Hepatocyte (in vitro differentiated cells): ENCODE data around the gene SYNDIG1. TPM values are rescaled to one million over a fixed set of nuclear protein-coding genes. Genes with fewer than 3 reads are reported as not detected.
A peak's percentile ranks its signal among the peaks of the same experiment; 100 is the strongest.

Experiments used
- DNase-seq: peaks from one replicate; pipeline ENCODE4 v3.0.0-alpha.2; 2016; ENCODE audit warnings: low spot score
- H2AFZ ChIP-seq: fragments of 200-600 bp; sonication (generic); 2 replicates; pipeline ENCODE4 v1.6.0; 2016; ENCODE audit warnings: antibody characterized with exemption, mild to moderate bottlenecking
- H3K27ac ChIP-seq: fragments of 200-600 bp; sonication (generic); 2 replicates; pipeline ENCODE4 v1.5.1; 2016; ENCODE audit warnings: mild to moderate bottlenecking
- H3K27me3 ChIP-seq: fragments of 200-600 bp; sonication (generic); 2 replicates; pipeline ENCODE4 v1.6.1; 2016
- H3K36me3 ChIP-seq: fragments of 200-600 bp; sonication (generic); replicated peaks from 2 replicates; pipeline ENCODE4 v1.5.1; 2016; ENCODE audit warnings: low read depth; ENCODE audit not compliant: insufficient read depth
- H3K4me1 ChIP-seq: fragments of 200-600 bp; sonication (generic); 2 replicates; pipeline ENCODE4 v1.5.1; 2016; ENCODE audit warnings: mild to moderate bottlenecking, moderate library complexity; ENCODE audit not compliant: insufficient read depth
- H3K4me2 ChIP-seq: fragments of 200-600 bp; sonication (generic); 2 replicates; pipeline ENCODE4 v1.6.0; 2016
- H3K4me3 ChIP-seq: fragments of 200-600 bp; sonication (generic); 2 replicates; pipeline ENCODE4 v1.5.1; 2016; ENCODE audit warnings: mild to moderate bottlenecking
- H3K79me2 ChIP-seq: fragments of 200-600 bp; sonication (generic); 2 replicates; pipeline ENCODE4 v1.6.0; 2017; ENCODE audit warnings: mild to moderate bottlenecking
- H3K9me2 ChIP-seq: fragments of 200-600 bp; sonication (generic); replicated peaks from 2 replicates; pipeline ENCODE4 v1.6.0; 2017; ENCODE audit warnings: mild to moderate bottlenecking; ENCODE audit not compliant: insufficient read depth
- H3K9me3 ChIP-seq: fragments of 200-600 bp; sonication (generic); 2 replicates; pipeline ENCODE4 v1.5.1; 2016; ENCODE audit warnings: low read depth, mild to moderate bottlenecking
- H4K20me1 ChIP-seq: fragments of 200-600 bp; sonication (generic); 2 replicates; pipeline ENCODE4 v1.6.0; 2016; ENCODE audit warnings: mild to moderate bottlenecking; ENCODE audit not compliant: insufficient read depth, poor library complexity, severe bottlenecking
- EZH2 ChIP-seq: fragments of 200-600 bp; sonication (generic); IDR thresholded peaks from 2 replicates; pipeline ENCODE4 v1.6.1; 2016; ENCODE audit warnings: antibody characterized with exemption, mild to moderate bottlenecking, borderline replicate concordance
- EZH2phosphoT487 ChIP-seq: fragments of 200-600 bp; sonication (generic); IDR thresholded peaks from one replicate; pipeline ENCODE4 v1.6.1; 2018; ENCODE audit warnings: antibody characterized with exemption, mild to moderate bottlenecking, low read depth, moderate library complexity; ENCODE audit not compliant: unreplicated experiment, severe bottlenecking
- WGBS: methylation state at CpG from one replicate; pipeline ENCODE4 v1.1.6; 2016; ENCODE audit warnings: low lambda C conversion rate; ENCODE audit errors: missing lambda C conversion rate; 5-methylcytosine and 5-hydroxymethylcytosine counted together
- polyA plus RNA-seq: library from polyadenylated mRNA; unstranded; fragments of >200 nt; fragmentation: Nextera tagmentation; extraction: Ambion mirVana; gene quantifications from 2 replicates; pipeline ENCODE4 v1.2.1, GENCODE V29; 2016
- total RNA-seq: library from RNA; depleted of rRNA; stranded (reverse); fragments of >200 nt; gene quantifications from 2 replicates; pipeline ENCODE4 v1.2.3, GENCODE V29; 2014
- TF ChIP-seq, protein P1 (sequence below): fragments of 200-600 bp; sonication (generic); IDR thresholded peaks from 2 replicates; pipeline ENCODE4 v1.5.1; 2016; ENCODE audit warnings: antibody characterized with exemption, mild to moderate bottlenecking; ENCODE audit not compliant: poor library complexity

The SYNDIG1 gene
- total and polyA plus RNA-seq, 2 experiments from 2014 or later = 1.5 to 2.3 TPM

DNA sequence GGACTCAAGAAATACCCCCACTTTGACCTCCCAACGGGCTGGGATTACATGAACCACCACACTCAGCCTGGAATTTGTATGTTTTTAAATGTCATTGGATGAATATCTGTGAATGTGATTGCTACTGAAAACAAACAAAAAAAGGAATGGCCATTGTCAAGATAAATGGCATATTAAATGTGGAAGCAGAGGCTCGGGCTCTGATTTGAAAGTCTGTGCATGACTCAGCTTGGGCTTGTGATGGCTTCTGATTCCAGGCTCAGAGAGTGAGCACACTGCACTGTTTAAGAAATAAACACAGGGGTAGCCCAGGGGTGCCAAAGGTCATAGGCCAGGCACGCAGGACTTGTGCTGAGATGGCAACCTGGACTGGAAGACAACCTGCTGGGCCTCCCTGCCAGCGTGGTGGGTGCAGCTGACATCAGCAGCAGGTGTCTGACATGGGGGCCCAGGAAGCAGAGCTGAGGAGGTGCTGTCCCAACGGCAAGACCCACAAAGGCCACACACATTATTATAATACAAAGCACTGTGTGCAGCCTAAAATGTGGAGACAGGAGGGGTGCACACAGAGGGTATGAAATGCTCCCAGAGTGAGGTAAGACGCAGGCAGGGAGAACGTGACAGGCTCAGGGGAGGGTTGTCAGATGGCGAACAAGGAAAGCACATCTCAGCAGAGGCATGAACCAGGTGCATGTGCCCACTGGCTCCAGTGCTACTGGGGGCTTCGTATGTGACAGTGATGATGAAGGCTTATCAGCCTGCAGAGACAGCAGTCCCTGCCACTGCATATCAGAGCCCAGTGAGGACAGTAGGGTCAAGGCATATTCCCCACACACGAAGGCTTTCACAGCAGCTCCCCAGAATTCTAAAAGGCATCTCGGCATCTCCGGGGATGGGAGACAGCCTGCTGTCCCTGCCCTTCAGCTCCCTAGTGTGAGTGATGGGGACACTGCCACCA is 169.4 kb downstream of the SYNDIG1 start:
- Histone ChIP-seq H3K27me3 (no peaks in the 10 kb centered on the region), H3K9me3 (no peaks in the 10 kb centered on the region), H4K20me1 (no peaks in the 10 kb centered on the region), H3K4me2 (no peak overlapping the region), H3K9me2 (no peaks in the 10 kb centered on the region), H2AFZ (no peak overlapping the region), H3K4me3 (no peak overlapping the region), H3K27ac (no peak overlapping the region), H3K4me1 (no peaks in the 10 kb centered on the region), H3K79me2 (no peaks in the 10 kb centered on the region), H3K36me3 (no peaks in the 10 kb centered on the region)
- DNase-seq = peak; percentile 16
- 68% methylated on average over 12 of the region's 12 CpGs for WGBS
- TF ChIP-seq, protein P1, sequence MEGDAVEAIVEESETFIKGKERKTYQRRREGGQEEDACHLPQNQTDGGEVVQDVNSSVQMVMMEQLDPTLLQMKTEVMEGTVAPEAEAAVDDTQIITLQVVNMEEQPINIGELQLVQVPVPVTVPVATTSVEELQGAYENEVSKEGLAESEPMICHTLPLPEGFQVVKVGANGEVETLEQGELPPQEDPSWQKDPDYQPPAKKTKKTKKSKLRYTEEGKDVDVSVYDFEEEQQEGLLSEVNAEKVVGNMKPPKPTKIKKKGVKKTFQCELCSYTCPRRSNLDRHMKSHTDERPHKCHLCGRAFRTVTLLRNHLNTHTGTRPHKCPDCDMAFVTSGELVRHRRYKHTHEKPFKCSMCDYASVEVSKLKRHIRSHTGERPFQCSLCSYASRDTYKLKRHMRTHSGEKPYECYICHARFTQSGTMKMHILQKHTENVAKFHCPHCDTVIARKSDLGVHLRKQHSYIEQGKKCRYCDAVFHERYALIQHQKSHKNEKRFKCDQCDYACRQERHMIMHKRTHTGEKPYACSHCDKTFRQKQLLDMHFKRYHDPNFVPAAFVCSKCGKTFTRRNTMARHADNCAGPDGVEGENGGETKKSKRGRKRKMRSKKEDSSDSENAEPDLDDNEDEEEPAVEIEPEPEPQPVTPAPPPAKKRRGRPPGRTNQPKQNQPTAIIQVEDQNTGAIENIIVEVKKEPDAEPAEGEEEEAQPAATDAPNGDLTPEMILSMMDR = no peak
- TF ChIP-seq EZH2 (no peak), EZH2phosphoT487 (no peak)

DNA sequence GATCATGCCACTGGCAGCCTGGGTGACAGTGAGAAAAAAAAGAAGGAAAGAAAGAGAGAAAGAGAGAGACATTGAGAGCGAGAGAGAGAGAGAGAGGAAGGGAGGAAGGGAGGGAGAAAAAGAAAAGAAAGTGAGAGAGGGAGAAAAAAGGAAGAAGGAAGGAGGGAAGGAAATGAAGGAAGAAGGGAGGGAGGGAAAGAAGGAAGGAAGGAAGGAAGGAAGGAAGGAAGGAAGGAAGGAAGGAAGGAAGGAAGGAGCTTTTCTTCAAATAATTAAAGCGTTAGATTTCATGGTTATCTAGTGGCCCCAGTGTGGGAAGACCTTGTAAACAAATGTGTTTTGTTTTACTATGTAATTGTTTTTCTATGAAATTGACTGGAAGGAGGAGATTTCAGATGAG is 170.8 kb downstream of the SYNDIG1 start:
- 70% methylated on average over 2 of the region's 2 CpGs for WGBS
- H3K4me2 ChIP-seq = no peak overlapping the region

DNA sequence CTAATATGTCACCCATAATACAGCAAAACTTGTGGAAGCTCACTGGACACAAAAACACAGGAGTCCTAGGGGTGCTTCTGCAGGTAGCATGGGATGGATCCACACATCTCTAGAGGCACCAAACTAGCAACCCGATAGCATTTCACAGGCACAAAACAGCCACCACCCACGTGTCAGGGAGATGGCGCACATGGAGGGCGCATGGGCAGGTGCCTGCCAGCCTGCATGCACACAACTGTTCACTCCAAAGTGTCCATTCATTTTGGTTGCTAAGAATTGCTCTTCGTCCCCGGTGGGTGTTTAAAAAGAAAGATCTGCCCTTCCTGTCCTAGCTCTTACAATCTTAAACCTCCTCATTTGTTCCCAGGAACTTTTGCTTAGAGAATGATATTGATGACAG is 171.3 kb downstream of the SYNDIG1 start:
- no peak overlapping the region for H3K4me3 ChIP-seq
- no peaks in the 10 kb centered on the region for H3K36me3 ChIP-seq
- no peaks in the 10 kb centered on the region for H3K27me3 ChIP-seq
- 90% methylated on average over 6 of the region's 6 CpGs for WGBS
- no peaks in the 10 kb centered on the region for H3K9me2 ChIP-seq
- H3K27ac ChIP-seq = no peak overlapping the region
- no peak for TF ChIP-seq EZH2phosphoT487
- TF ChIP-seq EZH2 = no peak
- TF ChIP-seq, protein P1 = no peak
- no peaks in the 10 kb centered on the region for H3K79me2 ChIP-seq
- H3K4me2 ChIP-seq = no peak overlapping the region
- H3K4me1 ChIP-seq = no peaks in the 10 kb centered on the region
- DNase-seq = no peak
- no peaks in the 10 kb centered on the region for H4K20me1 ChIP-seq
- no peak overlapping the region for H2AFZ ChIP-seq
- no peaks in the 10 kb centered on the region for H3K9me3 ChIP-seq

More for the DNA sequence above, 170.8 kb downstream of the SYNDIG1 start:
- TF ChIP-seq EZH2 (no peak), EZH2phosphoT487 (no peak)
- TF ChIP-seq, protein P1 = no peak
- H3K4me1 ChIP-seq = no peaks in the 10 kb centered on the region
- no peaks in the 10 kb centered on the region for H3K36me3 ChIP-seq
- H3K79me2 ChIP-seq = no peaks in the 10 kb centered on the region
- H3K27ac ChIP-seq = no peak overlapping the region
- H3K9me3 ChIP-seq = no peaks in the 10 kb centered on the region
- H3K9me2 ChIP-seq = no peaks in the 10 kb centered on the region
- H3K4me3 ChIP-seq = no peak overlapping the region
- no peak for DNase-seq
- no peaks in the 10 kb centered on the region for H4K20me1 ChIP-seq
- H2AFZ ChIP-seq = no peak overlapping the region
- H3K27me3 ChIP-seq = no peaks in the 10 kb centered on the region
